Skeletal muscle cell (primary cell): ENCODE measurements around the gene GNL2.

Experiments used
- DNase-seq: peaks from one replicate; pipeline ENCODE4 v3.0.0-alpha.2; 2010; ENCODE audit warnings: low read depth
- H3K4me3 ChIP-seq: 2 replicates; pipeline ENCODE4 v1.5.1; 2011; ENCODE audit warnings: low read depth, mild to moderate bottlenecking, control low read depth, low read length, moderate library complexity

The GNL2 gene

DNA sequence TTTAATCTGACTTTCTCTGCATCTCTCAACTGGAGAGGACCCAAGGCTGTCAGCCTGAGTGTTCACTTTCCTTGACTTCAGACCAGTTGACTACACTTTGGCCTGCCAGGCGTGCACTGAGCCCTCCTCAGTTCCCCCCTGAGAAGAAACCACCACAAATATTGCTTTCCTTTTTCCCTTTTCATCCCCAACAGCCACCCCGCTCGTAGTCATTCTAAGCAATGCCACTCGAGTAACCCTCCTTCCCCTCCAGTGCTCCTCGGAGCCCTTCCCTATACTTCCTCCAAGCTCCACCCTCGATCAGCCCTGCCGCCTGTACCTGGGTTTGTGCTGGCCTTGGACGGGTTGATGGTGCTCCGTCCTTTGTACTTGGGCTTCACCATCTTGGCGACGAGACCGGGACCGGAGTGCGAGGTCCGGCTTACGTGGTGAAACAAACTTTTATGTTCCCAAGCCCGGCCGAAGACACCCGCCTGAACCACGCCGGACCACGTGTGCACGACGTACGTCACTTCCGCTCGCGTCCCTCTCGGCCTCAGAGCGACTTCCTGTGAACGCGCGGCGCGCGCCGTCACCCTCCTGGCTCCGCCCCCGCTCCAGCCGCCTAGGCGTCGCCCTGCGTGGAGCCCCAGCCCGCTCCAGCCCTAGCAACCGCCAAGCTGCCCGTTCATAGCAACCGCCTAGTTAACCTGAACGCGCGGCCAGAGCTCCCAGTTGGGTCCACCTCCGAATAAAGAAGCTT lies at the start of gene GNL2:
Gene GNL2 (minus strand): TSS at position 498 of the 742 bp plus-strand sequence. CDS start 115 bp downstream, at position 383.
- peak; percentile 80 for DNase-seq
- peak within 1 kb of the TSS; percentile 89 for H3K4me3 ChIP-seq

DNA sequence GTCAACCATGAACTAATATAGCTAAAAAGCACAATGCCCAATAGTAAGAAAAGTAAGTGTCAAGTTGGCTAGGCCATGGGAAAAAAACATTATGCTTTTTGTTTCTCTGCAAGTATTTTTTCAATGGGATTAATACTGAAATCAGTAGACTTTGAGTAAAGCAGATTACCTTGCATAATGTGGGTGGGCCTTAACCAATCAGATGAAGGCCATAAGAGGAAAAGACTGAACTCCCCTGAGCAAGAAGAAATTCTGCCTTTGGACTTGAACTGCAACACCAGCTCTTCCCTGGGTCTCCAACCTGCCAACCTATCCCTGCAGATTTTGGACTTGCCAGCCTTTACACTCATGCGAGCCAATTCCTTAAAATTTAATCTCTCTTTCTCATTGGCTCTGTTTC lies 45.3 kb upstream of the GNL2 start:
- no peak overlapping the region for H3K4me3 ChIP-seq
- DNase-seq = no peak

DNA sequence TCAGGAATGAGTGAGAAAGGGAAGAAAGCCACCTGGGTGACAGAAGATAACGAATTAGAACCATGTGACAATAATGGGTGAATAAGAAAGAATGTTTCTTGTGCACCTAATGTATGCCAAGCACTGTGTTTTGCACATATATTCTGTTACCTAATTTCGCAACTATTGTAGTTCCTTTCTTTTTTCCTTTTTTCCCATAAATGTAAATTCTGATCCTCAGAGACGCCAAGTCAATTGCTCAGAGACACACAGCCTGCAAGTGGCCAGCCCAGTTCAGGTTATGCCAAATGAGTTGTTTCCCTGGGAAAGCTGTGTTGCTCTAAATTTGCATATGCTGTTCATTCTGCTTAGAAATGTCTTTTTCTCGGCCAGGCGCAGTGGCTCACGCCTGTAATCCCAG lies 40.7 kb upstream of the GNL2 start:
- no peak overlapping the region for H3K4me3 ChIP-seq
- DNase-seq = no peak

DNA sequence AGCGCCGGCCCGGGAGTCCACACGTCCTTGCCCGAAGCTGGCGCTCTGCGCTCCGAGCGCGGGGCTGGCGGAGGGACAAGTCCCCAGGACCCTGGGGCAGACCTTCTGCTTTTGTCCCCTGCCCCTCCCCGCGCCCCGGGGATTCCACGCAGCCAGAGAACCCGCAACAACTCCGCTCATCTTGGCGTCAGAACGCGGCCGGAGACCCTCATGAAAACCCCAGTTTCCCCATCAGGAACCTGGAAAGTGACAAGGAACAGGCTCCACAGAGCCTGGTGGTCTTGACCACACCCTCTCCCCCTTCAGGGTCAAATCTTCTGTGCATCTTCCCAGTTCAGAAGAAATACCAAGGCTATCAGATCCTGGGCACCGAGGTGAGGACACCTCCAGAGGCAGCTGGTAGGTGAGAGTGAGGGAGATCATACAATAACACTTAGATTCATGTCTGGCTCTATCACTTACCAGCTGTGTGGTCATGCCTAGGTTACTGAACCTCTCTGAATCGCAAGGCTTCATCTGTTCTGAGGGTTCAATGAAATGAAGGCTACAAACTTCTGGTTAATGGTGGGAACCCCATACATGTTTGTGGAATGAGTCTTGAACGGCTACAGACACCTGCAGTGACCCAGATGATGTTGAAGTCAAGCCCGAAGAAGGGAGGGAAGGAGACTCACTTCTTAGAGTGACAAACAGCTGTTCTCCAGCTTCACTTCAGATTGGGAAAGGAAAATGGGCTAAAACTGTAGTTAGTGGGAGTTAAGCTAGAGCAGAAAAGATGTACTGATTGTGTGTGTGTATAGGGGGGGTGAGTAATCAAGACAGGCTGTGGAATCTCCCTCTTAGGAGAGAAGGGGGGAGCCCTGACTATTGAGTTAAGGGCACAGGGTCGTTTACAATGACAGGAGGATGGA lies 39.5 kb upstream of the GNL2 start:
- DNase-seq = no peak
- peak overlapping the region; percentile 24 for H3K4me3 ChIP-seq

DNA sequence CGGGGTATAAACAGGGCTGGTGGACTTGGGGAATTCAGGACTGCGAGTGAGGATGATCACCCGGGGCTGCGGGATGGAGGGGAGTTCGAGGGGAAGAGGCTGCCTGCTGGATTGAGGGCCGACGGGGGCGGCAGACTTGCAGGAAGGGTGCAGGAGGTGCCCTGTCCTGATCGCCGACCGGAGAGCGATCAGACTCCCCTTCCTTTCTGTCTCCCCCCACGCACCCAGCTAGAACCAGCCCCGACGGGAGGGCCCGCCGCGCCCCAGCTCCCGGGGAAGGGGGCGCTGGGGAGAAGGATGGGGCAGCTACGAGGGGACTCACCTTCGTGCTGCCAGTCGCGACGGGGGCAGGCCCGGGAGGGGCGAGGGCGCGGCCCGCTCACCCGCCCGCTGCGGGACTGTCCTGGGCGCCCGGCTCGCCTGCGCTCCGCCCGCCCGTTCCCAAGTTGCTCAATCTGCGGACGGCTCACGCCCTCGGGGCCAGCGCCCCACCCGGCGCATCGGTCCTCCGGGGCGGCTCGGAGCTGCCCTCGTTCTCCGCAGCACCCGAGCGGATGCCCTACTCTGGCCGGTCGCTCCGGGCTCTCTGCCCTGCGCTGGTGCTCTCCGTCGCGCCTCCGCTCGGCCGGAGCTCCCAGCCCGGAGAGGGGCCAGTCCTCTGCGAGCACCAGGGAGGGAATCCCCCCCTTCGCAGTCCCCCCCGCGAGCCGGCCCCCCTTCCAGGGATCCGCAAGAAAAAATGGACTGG lies 38.7 kb upstream of the GNL2 start, which contains the start of gene RSPO1:
Gene RSPO1 (minus strand): TSS at position 649 of the 748 bp plus-strand sequence. CDS start 5,231 bp downstream, outside the sequence.
- peak within 1 kb of the TSS; percentile 24 for H3K4me3 ChIP-seq

DNA sequence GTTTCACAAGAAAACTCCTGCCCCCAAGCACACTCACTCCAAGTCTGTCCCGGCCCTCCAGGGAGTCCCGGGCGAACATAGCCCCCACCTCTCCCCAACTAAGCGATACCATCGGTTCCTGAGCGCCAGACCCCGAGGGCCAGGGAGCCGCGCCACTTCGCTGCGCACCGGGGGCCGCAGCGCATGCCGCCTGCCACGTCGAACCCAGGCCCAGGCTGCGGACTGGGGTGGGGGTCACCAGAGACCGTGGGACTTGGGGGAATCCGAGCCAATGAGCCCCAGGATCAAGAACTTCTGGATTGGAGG lies 38.2 kb upstream of the GNL2 start:
- DNase-seq = no peak
- no peak overlapping the region for H3K4me3 ChIP-seq

More for the DNA sequence above, 38.7 kb upstream of the GNL2 start, which contains the start of gene RSPO1:
- no peak for DNase-seq

DNA sequence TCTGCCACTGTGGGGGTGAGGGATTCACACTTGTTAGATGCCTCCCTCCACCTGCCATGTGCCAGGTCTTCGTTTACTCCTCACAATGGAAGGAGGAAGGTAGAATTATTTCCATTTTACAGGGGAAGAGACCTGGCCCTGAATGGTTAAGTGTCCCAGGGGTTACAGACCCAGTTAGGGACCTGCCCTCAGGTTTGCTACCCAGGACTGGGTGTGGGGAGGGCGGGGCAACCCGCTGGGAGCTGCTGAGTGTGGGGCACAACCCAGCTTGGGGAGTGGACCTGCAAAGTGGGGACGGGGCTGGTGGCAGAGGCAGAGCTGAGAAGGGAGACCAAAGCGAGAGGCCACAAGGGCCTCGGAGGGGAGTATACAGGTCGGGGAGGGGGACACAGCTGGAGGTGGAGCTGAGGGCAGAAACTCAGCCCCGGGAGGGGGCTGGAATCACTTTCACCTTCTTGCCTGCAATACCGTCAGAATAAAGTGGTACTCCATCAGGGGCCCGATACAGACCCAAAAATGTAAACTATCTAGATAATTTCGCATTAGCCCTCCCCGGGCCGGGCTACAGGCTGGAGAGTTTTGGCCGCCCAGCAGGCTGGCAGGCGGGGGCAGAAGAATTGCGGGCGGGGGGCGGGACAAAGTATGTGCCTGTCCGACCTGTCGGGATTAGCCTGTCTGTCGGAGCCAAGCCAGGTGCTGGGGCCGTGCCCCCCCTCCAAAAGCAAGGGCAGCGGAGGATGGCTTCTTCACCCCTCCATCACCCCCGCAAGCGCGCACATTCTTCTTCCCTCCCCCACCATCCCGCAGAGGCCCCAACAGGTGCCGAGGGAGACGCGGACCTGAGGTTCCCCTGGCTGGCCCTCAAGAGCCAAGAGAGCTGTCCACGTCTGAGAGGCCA lies 37.6 kb upstream of the GNL2 start:
- no peak overlapping the region for H3K4me3 ChIP-seq
- no peak for DNase-seq

DNA sequence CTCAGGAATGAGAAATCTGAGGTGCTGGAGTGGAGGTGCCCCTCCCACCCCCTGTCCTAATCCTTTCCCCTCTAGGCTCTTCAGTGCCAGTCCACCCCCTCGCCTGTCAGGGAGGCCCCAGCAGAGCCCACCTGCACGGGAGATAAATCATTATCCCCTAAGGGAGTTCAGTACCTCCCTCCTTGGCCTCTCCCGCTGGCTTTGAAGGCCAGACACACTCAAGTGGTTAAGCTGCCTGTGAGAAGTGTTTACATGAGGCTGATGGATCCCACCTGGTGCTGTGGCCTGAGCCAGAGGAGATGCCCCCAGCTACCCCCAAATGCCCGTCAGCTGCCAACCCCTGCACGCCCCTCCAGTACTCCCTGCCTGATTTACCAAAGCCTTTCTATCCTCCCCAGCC lies 35.3 kb upstream of the GNL2 start:
- no peak overlapping the region for H3K4me3 ChIP-seq
- no peak for DNase-seq

DNA sequence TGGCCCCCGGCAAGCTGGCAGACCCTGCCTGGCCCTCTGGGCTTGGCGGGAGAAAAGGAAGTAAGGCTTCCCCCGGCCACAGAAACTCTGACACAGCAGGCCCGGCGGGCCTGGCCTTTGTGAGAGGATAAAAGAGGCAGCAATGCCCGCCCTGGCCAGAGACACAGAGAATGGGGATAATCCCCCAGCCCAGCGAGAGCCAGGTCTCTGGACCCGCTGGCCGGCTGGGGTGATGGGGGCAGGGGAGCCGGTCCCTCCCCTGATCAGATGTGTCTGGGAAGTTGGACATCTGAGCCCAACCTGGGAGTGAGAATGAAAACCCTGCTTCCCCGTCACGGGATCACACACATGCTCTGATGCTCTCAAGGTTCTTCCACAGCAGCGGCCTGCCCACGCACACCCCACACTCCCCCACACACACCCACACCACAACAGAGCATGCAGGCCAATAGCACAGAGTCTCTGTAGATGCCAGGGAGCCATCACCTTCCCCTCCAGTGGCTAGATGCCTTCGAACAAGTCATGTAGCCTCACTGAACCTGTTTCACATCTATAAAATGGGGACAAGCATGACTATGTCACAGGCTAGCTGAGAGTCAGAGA lies 34.8 kb upstream of the GNL2 start:
- no peak overlapping the region for H3K4me3 ChIP-seq
- no peak for DNase-seq

DNA sequence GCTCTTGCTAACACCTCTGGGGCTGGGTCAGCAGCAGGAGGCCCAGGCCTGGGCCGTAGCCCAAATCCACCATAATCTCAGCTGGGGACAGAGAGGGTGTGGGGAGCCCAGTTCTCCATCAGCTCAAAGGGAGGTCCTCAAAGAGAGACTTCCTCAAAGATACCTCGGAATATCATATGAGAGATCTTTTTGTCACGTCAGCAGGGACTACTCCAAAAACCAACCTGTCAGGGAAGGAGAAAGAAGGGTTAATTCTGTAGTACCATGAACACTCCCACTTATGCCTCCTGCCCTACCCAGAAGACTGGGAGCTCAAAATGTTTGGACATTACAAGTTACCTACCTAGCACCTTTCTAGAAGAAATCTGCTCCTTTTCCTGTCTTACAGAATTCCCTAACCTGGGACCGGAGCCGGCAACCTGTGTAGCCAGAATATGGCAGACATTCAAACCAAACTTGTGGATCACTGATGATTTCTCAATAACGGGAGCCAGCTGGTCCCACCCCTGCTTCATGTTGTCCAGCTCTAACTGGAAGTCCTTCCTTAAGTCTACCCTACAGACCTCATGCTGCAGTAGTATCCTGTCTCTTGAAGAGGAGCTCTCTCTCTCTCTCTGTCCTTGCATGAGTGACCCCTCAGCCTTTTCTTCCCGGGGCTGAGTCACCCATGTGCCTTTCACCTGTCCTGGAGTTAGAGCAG lies 34.1 kb upstream of the GNL2 start:
- no peak overlapping the region for H3K4me3 ChIP-seq
- no peak for DNase-seq

DNA sequence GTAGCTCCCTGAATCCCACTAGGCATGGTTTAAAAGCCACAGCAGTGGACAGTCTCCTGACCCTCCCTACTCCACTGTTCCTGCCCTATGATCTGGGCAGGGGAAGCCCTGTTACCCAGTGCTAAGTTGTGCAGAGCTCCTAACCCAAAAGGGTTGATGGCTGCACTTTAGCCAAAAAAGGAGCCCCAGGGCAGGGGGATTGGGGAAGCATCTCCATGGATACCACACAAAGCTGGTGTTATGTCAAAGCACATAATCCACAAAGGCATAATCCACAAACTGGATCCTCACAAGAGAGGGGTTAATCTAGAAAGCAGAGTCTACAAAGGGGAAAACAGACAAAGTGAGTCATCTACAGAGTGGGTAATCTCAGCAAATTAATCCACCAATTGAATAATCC lies 33.3 kb upstream of the GNL2 start:
- no peak for DNase-seq
- no peak overlapping the region for H3K4me3 ChIP-seq

DNA sequence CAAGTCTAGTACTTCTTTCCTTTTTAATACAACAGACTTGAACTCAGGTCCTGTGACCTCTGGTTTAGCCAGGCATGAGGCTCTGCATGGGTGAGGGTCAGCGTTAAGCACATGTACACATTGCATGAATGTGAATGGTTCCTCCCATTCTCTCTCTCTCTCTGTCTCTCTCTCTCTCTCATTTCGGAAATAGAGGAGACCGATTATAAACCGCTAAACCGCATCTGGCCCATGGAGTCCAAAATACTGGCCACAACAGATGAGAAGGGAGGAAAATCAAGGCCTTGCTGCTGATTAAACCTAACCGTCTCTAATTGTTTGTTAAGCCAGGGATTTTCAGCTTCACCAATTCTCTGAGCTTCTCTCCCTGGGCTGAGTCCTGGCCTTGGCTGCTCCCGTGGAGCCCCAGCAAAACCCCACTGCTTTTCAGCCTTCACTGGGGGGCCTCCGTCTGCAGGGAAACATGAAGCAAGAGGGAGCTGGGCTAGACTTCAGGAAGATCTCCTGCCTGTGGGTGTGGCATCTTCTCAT lies 32.4 kb upstream of the GNL2 start:
- DNase-seq = no peak
- no peak overlapping the region for H3K4me3 ChIP-seq

DNA sequence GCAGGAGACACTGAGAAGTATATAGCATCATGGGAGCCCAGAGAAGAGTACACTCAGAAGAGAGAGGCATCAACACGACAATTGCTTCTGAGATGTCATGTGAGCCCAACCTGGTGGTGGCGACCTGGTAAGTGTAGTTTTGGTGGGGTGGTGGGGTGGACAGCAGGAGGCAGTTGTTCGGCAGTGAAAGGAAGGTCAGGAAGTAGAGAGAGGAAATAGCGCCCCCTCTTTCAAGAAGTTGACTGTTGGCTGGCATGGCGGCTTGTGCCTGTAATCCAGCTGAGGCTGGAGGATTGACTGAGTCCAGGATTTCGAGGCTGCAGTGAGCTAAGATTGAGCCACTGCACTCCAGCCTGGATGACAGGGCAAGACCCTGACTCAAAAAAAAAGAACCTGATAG lies 26.4 kb upstream of the GNL2 start:
- H3K4me3 ChIP-seq = no peak overlapping the region
- DNase-seq = no peak

DNA sequence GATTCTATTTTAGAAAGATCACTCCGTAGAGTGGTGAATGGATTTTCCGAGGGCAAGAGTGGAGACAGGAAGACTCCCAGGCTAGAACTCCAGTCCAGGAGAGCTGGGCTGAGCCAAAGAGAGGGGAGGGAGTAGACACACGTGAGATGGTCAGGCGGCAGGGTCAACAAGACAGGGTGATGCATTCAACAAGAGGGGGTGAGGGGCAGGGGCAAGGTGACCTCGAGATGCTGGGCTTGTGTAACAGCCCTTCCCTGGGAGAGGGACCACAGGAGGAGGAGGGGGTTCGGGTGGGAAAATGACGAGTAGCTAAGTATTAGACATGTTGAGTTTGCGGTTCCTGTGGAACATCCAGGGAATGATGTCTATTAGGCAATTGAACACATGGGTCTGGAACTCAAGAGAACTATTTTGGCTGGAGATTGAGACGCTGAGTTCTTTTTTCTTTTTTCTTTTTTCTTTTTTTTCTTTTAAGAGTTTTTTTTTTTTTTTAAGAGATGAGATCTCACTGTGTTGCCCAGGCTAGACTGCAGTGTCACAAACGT lies 25.7 kb upstream of the GNL2 start:
- DNase-seq = no peak
- H3K4me3 ChIP-seq = no peak overlapping the region

DNA sequence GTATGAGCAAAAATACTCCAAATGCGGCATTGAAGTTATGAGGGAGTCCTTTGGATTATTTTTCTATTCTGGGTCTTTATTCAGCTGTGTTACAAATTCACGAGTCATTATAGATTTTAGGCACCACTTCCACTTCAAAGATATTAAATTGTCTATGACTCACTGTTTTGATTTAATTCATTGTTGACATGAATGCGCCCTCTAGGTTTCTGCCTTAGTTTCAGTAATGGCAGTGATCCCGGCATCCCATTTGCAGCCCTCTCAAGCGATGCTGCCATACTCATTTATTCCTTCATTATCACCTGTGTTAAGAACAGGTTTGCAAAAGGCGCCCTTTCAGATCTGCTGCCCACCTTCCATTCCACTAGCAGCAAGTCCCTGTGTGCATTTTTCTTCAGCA lies 25.0 kb upstream of the GNL2 start:
- H3K4me3 ChIP-seq = no peak overlapping the region
- no peak for DNase-seq

DNA sequence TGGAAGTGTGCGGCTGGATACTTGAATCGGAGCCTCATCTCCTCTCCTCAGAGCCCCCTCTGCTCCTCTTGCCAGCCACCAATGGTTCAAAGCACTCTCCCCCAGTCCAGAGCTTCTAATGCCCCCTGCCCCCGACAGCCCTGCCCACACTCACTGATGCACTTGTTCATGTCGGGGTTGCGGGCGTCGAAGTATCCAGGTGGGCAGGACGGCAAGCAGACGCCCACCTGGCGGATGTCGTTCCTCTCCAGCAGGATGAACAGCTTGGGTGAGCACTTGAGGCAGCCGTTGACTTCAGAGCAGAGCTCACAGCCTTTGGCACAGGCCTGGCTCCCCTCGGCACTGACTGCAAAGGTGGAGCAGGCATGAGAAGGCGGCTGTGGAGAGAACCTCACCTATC lies 20.6 kb upstream of the GNL2 start:
- no peak overlapping the region for H3K4me3 ChIP-seq
- no peak for DNase-seq

DNA sequence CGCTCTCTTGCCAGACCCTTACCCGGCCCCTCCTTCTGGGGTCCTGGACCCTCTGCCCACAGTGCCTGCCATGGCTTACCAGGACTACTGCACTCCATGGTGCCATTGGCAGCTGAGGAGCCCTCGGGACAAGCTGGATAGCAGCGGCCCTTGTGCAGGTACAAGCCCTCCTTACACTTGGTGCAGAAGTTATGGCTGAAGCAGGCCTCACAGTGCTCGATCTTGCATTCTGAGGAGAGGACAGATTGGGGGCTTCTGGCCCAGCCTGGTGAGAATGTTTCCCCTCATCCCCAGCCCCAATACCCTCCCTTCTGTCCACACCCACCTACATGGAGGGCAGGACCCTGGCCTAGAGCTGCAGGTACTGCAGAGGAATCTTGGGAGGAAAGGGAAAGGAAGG lies 18.4 kb upstream of the GNL2 start:
- H3K4me3 ChIP-seq = no peak overlapping the region
- DNase-seq = no peak

DNA sequence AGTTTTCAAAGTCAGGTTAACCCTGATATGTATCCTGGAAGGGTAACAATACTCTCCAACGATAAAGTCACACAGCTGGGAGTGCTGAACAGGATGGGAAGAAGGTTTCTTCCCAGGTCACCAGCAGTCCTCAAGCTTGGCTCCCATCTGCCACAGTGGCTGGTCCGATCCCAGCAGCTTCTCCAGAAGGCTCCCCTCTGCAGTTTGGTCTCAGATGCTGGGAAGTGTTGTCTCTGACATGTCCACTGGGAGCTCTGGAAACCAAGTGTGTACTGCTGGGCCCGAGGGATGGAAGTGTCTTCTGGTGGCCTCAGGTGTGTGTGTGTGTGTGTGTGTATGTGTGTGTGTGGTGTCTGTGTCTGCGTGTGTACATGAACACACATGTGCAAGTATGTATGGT lies 16.4 kb upstream of the GNL2 start:
- no peak overlapping the region for H3K4me3 ChIP-seq
- DNase-seq = no peak
